Measurements from ENCODE around the gene MAPK11. TPM values are rescaled to one million over a fixed set of nuclear protein-coding genes. Genes with fewer than 3 reads are reported as not detected.

Gene MAPK11
- total RNA-seq, 1 experiment from 2014 or later: 19.3 TPM

GRCh38 chr22:50250555-50251476 lies 19.4 kb downstream of the MAPK11 start, which contains the start of gene HDAC10 (continued):
- no peak for TF ChIP-seq YY1 (IDR thresholded peaks at IDR 0.05; ENCODE audit: extremely low read depth, insufficient replicate concordance, low read depth, low read length)
- TF ChIP-seq CTCF (IDR thresholded peaks at IDR 0.05 in 2 of 3, conservative IDR thresholded peaks at IDR 0.05 in 1 of 3; ENCODE audit: borderline replicate concordance in 1 of 3, insufficient read depth in 1 of 3, low read depth in 2 of 3, low read length in 2 of 3): no peak
- no peak for TF ChIP-seq SP1 (IDR thresholded peaks at IDR 0.05; ENCODE audit: low read depth)
- no peak for TF ChIP-seq ATF3 (IDR thresholded peaks at IDR 0.05)
- no peak; the same call in 1 of the 2 replicates for TF ChIP-seq ELF1 (IDR thresholded peaks at IDR 0.05; ENCODE audit: borderline replicate concordance, low read depth)
- TF ChIP-seq EZH2 (IDR thresholded peaks at IDR 0.05): no peak
- TF ChIP-seq EZH2phosphoT487 (IDR thresholded peaks at IDR 0.05; ENCODE audit: borderline replicate concordance): no peak
- TF ChIP-seq ZFX (IDR thresholded peaks at IDR 0.05): peak; percentile 76; the same call in 1 of the 2 replicates
- no peak for TF ChIP-seq FOSL1 (IDR thresholded peaks at IDR 0.05; ENCODE audit: low read depth)
- no peak for TF ChIP-seq RAD21 (IDR thresholded peaks at IDR 0.05; ENCODE audit: low read depth)
- no peak for TF ChIP-seq SRF (IDR thresholded peaks at IDR 0.05; ENCODE audit: low read depth)
- no peak for TF ChIP-seq JUND (IDR thresholded peaks at IDR 0.05)
- TF ChIP-seq POLR2A (IDR thresholded peaks at IDR 0.05; ENCODE audit: borderline replicate concordance, extremely low read depth, insufficient read depth, insufficient read length): no peak
